Measurements from ENCODE around the gene TRIM62. TPM values are rescaled to one million over a fixed set of nuclear protein-coding genes. Genes with fewer than 3 reads are reported as not detected.

Gene TRIM62
- total RNA-seq, 4 donors from 2014 or later = 4.6 to 52.0 (median 5.8) TPM

DNA sequence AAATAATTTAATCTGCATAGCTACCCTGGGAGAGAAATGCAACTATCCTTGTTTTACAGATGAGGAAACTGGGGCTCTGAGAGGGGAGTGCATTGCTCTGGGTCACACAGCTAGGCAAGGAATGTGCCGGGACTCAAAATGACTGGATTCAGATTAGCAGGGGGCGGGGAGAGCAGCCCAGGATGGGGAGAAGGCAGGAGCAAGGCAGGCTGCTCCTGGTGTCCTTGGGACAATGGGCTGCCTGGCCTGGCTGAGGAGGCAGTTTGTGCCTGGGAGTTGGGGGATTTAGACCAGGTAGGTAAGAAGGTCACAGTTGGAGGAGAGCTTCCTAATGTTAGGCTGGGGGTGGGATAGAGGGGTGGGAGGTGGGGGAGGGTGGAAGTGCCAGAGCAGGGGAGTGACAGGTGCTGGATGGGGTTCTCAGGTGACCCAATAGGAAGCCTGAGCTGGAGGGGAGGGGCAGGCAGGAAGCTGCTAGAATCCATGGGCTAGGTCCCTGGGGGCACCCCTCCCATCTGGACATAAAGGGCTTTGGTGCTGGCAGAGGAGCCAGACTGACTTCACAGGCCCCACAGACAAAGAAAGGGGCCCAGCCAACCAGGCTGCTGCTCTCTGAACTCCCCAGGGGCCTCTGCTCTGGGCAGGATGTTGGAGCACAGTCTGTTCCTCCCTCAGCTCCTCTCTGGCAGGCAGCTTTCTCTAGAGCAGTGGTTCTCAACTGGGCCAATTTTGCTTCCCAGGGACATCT is 29.0 kb downstream of the TRIM62 start:
- in situ Hi-C loops (cut with MboI; ENCODE audit: low pct_ligation_motif_present in 1 of 4, low pct_unique_long_range_greater_than_20kb in 1 of 4, low sequenced_read_pairs in 3 of 4) (no loop called here), intact Hi-C loops (cut with DNase I; ENCODE audit: low total_unique reads) (no loop called here)
- no peaks in the 10 kb centered on the region for H3K27me3 ChIP-seq
- no peaks in the 10 kb centered on the region for H3K36me3 ChIP-seq
- no peak overlapping the region for H3K4me3 ChIP-seq
- no peak for DNase-seq
- H3K27ac ChIP-seq = no peak overlapping the region
- 56 to 81% methylated on average over 1 to 2 of the region's 2 CpGs for WGBS, 2 donors (ENCODE audit: low coverage in 1 of 2)
- TF ChIP-seq EP300 (IDR thresholded peaks at IDR 0.05; ENCODE audit: low read depth) = no peak
- TF ChIP-seq, protein P1, sequence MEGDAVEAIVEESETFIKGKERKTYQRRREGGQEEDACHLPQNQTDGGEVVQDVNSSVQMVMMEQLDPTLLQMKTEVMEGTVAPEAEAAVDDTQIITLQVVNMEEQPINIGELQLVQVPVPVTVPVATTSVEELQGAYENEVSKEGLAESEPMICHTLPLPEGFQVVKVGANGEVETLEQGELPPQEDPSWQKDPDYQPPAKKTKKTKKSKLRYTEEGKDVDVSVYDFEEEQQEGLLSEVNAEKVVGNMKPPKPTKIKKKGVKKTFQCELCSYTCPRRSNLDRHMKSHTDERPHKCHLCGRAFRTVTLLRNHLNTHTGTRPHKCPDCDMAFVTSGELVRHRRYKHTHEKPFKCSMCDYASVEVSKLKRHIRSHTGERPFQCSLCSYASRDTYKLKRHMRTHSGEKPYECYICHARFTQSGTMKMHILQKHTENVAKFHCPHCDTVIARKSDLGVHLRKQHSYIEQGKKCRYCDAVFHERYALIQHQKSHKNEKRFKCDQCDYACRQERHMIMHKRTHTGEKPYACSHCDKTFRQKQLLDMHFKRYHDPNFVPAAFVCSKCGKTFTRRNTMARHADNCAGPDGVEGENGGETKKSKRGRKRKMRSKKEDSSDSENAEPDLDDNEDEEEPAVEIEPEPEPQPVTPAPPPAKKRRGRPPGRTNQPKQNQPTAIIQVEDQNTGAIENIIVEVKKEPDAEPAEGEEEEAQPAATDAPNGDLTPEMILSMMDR (IDR thresholded peaks at IDR 0.05) = no peak
- TF ChIP-seq POLR2A (IDR thresholded peaks at IDR 0.05) = no peak
- no peak for TF ChIP-seq POLR2AphosphoS5 (IDR thresholded peaks at IDR 0.05)
- H3K4me1 ChIP-seq = peaks cover 0 to 10% (median 0%) of the 10 kb centered on the region in 4 donors
- no peaks in the 10 kb centered on the region for H3K9me3 ChIP-seq

DNA sequence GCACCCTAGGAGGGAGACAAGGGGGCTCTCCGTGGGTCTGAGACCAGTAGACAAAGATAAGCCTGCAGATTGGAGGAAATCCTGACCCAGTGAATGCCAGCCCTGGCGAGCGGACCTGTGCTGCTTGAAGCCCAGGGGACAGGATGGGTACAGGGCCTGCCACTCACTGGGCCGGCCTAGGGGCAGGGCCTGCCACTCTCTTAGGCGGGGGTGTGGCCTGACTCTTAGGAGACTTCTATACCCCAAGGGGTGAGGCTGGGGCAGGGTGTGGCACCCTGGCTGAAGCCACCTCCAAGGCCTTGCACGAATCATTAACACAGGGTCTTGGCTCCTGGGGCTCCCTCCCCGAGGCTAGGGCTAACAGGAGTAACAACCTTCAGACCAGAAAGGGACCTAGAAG is 30.7 kb downstream of the TRIM62 start:
- no peak overlapping the region for H3K27ac ChIP-seq
- DNase-seq = peak; percentile 14
- WGBS, 2 donors (ENCODE audit: low coverage in 1 of 2) = 63% methylated on average over 6 of the region's 7 CpGs; no CpG with 5 or more reads in 1 of the 2 donors

DNA sequence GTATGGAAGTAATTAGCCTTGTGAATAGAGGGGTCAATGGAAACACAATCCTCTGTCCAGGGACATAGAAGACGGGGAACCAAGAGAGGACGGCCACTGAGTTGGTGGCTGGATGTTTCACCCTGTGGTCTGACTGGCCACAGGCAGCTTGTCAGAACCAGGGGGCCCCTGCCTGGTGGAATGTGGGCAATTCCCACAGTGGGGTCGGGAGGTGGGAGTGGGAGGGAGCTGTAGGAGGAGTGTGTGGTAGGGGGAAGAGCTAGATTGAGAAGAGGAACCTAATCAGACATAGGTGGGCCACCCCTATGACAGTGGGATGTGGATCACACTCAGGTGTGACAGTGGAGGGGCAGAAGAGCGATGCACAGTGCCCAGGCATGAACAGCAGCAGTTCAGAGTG is 31.3 kb downstream of the TRIM62 start:
- Histone ChIP-seq H3K36me3 (no peaks in the 10 kb centered on the region), H3K4me3 (no peak overlapping the region), H3K4me1 (peaks cover 0 to 5% (median 0%) of the 10 kb centered on the region in 4 donors), H3K27ac (no peak overlapping the region), H3K27me3 (no peaks in the 10 kb centered on the region), H3K9me3 (no peaks in the 10 kb centered on the region)
- 88 to 100% methylated on average over 1 to 4 of the region's 4 CpGs for WGBS, 2 donors (ENCODE audit: low coverage in 1 of 2)
- in situ Hi-C loops (cut with MboI; ENCODE audit: low pct_ligation_motif_present in 1 of 4, low pct_unique_long_range_greater_than_20kb in 1 of 4, low sequenced_read_pairs in 3 of 4) = no loop called here
- no peak for DNase-seq
- intact Hi-C loops (cut with DNase I; ENCODE audit: low total_unique reads) = no loop called here
- TF ChIP-seq EP300 (IDR thresholded peaks at IDR 0.05; ENCODE audit: low read depth) = no peak

More for the DNA sequence above, 30.7 kb downstream of the TRIM62 start:
- no peaks in the 10 kb centered on the region for H3K9me3 ChIP-seq
- H3K4me1 ChIP-seq = peaks cover 0 to 6% (median 0%) of the 10 kb centered on the region in 4 donors
- H3K27me3 ChIP-seq = no peaks in the 10 kb centered on the region
- intact Hi-C loops (cut with DNase I; ENCODE audit: low total_unique reads) (no loop called here), in situ Hi-C loops (cut with MboI; ENCODE audit: low pct_ligation_motif_present in 1 of 4, low pct_unique_long_range_greater_than_20kb in 1 of 4, low sequenced_read_pairs in 3 of 4) (no loop called here)
- H3K36me3 ChIP-seq = no peaks in the 10 kb centered on the region
- TF ChIP-seq, protein P1 (IDR thresholded peaks at IDR 0.05) = no peak
- no peak for TF ChIP-seq EP300 (IDR thresholded peaks at IDR 0.05; ENCODE audit: low read depth)
- TF ChIP-seq POLR2A (IDR thresholded peaks at IDR 0.05) = no peak
- TF ChIP-seq POLR2AphosphoS5 (IDR thresholded peaks at IDR 0.05) = no peak
- no peak overlapping the region for H3K4me3 ChIP-seq

DNA sequence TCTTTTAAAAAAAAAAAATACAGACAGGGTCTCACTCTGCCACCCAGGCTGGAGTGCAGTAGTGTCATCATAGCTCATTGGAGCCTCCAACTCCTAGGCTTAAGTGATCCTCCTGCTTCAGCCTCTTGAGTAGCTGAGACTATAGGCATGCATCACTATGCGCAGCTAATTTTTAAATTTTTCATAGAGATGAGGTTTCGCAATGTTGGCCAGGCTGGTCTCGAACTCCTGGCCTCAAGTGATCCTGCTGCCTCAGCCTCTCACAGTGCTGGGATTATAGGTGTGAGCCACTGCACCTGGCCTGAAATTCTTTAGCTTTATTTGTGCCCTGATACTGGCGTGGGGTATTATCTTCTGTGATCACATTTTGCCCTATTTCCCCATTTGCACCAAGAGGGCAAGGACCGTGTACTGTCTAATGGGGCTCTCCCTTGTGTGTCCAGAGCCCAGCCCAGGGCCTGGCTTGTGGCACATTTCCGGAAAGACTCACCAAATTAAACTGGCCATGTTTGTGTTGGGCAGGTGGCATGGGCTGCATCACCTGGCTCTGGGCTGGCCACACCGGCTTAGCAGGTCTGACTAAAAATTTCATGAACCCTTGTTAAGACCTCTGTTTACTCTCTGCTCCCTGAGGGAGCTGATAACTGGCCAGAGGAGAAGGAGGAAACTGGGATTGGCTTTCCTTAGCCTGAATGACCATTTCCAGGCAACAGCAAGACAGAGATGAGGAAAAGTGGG is 32.2 kb downstream of the TRIM62 start:
- TF ChIP-seq, protein P1 (IDR thresholded peaks at IDR 0.05) = no peak
- TF ChIP-seq POLR2AphosphoS5 (IDR thresholded peaks at IDR 0.05) (no peak), POLR2A (IDR thresholded peaks at IDR 0.05) (no peak), EP300 (IDR thresholded peaks at IDR 0.05; ENCODE audit: low read depth) (no peak)
- Histone ChIP-seq H3K4me3 (no peak overlapping the region), H3K4me1 (peaks cover 0 to 5% (median 0%) of the 10 kb centered on the region in 4 donors), H3K36me3 (no peaks in the 10 kb centered on the region), H3K9me3 (no peaks in the 10 kb centered on the region), H3K27me3 (no peaks in the 10 kb centered on the region), H3K27ac (no peak overlapping the region)
- intact Hi-C loops (cut with DNase I; ENCODE audit: low total_unique reads) (no loop called here), in situ Hi-C loops (cut with MboI; ENCODE audit: low pct_ligation_motif_present in 1 of 4, low pct_unique_long_range_greater_than_20kb in 1 of 4, low sequenced_read_pairs in 3 of 4) (no loop called here)
- WGBS, 2 donors (ENCODE audit: low coverage in 1 of 2) = 75 to 100% methylated on average over 2 to 7 of the region's 7 CpGs
- peak; percentile 41 for DNase-seq
